ENCODE results near the gene A4GALT.

DNA sequence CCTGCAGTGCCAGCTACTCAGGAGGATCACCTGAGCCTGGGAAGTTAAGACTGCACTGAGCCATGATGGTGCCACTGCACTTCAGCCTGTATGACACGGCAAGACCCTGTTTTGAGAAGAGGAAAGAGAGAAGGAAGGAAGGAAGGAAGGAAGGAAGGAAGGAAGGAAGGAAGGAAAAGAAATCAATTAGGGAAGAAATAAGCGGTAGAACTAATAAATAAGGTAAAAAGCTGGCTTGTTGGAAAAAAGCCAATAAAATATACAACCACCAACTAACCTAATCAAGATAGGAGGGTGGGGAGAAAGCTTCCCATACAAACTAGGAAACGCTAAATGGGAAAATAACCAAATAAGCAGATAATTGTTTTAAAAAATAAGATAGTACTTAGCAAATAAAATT is 12.3 kb downstream of the A4GALT start:
- no peak for TF ChIP-seq POLR2A (IDR thresholded peaks at IDR 0.05)
- TF ChIP-seq, protein P1, sequence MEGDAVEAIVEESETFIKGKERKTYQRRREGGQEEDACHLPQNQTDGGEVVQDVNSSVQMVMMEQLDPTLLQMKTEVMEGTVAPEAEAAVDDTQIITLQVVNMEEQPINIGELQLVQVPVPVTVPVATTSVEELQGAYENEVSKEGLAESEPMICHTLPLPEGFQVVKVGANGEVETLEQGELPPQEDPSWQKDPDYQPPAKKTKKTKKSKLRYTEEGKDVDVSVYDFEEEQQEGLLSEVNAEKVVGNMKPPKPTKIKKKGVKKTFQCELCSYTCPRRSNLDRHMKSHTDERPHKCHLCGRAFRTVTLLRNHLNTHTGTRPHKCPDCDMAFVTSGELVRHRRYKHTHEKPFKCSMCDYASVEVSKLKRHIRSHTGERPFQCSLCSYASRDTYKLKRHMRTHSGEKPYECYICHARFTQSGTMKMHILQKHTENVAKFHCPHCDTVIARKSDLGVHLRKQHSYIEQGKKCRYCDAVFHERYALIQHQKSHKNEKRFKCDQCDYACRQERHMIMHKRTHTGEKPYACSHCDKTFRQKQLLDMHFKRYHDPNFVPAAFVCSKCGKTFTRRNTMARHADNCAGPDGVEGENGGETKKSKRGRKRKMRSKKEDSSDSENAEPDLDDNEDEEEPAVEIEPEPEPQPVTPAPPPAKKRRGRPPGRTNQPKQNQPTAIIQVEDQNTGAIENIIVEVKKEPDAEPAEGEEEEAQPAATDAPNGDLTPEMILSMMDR (IDR thresholded peaks at IDR 0.05), result no peak

Data from heart left ventricle (tissue), 13 donors.